K562 (cell line): ENCODE results near the gene ICAM3.

Experiments
- CEBPZ ChIP-seq: fragments of 150-350 bp; IDR thresholded peaks from 2 replicates; pipeline ENCODE4 v1.6.1; 2014; ENCODE audit warnings: low read depth, mild to moderate bottlenecking, low read length, borderline replicate concordance
- CTCF ChIP-seq, 3 experiments: IDR thresholded peaks in 2 of 3; conservative IDR thresholded peaks in 1 of 3; 2 replicates each; pipeline ENCODE4 v1.5.1; 2011 to 2012; ENCODE audit warnings: low read length in 3 of 3, mild to moderate bottlenecking in 3 of 3, control low read depth in 2 of 3, improper control_type of control experiment in 1 of 3, inconsistent platforms in 1 of 3, low read depth in 1 of 3, mixed read lengths in 1 of 3, moderate library complexity in 1 of 3; ENCODE audit not compliant: insufficient read depth in 2 of 3
- OTX1 ChIP-seq: fragments of 450-650 bp; formaldehyde crosslinking; IDR thresholded peaks from 2 replicates; pipeline ENCODE4 v1.4.0; 2022; ENCODE audit warnings: mild to moderate bottlenecking
- YY1 ChIP-seq, 3 experiments: IDR thresholded peaks; 2 replicates each; pipeline ENCODE4 v1.6.1; 2011; ENCODE audit warnings: low read length in 2 of 3, mild to moderate bottlenecking in 2 of 3, moderate library complexity in 2 of 3, borderline replicate concordance in 1 of 3, control low read depth in 1 of 3, low read depth in 1 of 3; ENCODE audit not compliant: insufficient read depth in 3 of 3, insufficient replicate concordance in 2 of 3, control insufficient read depth in 1 of 3, insufficient read length in 1 of 3; ENCODE audit errors: extremely low read depth in 1 of 3
- ZEB2 ChIP-seq: fragments of 450-650 bp; IDR thresholded peaks from 2 replicates; pipeline ENCODE4 v1.6.1; 2016
- ZZZ3 ChIP-seq: fragments of 450-650 bp; IDR thresholded peaks from 2 replicates; pipeline ENCODE4 v1.6.1; 2016; ENCODE audit warnings: antibody characterized with exemption, mild to moderate bottlenecking, moderate library complexity

- TF ChIP-seq CTCF (IDR thresholded peaks at IDR 0.05 in 2 of 3, conservative IDR thresholded peaks at IDR 0.05 in 1 of 3; ENCODE audit: insufficient read depth in 2 of 3, low read depth in 1 of 3, low read length in 3 of 3) (no peak), YY1 (IDR thresholded peaks at IDR 0.05; ENCODE audit: borderline replicate concordance in 1 of 3, control insufficient read depth in 1 of 3, extremely low read depth in 1 of 3, insufficient read depth in 3 of 3, insufficient read length in 1 of 3, insufficient replicate concordance in 2 of 3, low read depth in 1 of 3, low read length in 2 of 3) (no peak), ZEB2 (no peak), CEBPZ (no peak), OTX1 (CRISPR knock-in tag) (no peak), ZZZ3 (no peak)
These were observed at the start of gene ICAM3 for GRCh38 chr19:10339380-10339960.
